Measurements from ENCODE around the gene CDK5R1.
"Not testable (repeated sequence)": the region's sequence is repeated elsewhere in the genome, so short reads cannot be mapped to it uniquely, and the experiment has no call there.

The CDK5R1 gene

DNA sequence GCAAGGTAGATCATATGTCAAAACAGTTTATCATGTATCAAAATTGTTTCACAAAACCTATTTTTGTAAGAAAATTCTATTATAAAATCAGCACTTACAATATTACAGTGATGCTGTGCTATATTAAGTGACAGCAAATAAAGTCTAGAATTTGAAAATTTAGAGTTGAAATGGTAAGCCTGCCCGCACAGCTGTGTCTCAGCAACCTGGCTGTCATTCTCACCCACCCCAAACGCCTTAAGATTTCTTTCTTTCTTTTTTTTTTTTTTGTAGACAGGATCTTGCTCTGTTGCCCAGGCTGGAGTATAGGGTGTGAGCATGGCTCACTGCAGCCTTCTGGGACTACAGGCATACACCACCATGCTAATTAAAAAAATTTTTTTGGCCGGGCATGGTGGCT lies 26.8 kb downstream of the CDK5R1 start:
- no peak for DNase-seq (ENCODE audit: low read depth, low spot score)

DNA sequence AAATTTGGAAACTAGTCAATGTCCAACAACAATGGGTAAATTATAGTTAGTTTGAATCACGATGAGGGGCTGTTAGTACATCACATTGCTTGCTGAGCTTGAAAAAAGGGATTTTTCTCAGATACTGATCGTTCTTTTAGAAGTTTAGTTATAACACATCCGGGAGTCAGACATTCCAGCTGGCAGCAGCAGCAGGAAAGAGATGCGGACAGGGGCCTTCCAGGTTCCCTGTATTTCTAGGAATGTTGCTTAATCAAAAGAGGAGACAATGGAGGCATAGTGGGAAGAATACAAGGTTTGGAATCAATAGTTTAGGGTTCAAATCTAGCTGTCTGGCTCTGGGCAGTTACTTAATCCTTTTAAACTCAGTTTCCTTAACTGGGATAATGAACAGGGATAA lies 27.8 kb downstream of the CDK5R1 start:
- DNase-seq (ENCODE audit: low read depth, low spot score), result no peak
- H3K27ac ChIP-seq, result no peak overlapping the region

More for the DNA sequence above, 26.8 kb downstream of the CDK5R1 start:
- no peak overlapping the region for H3K27ac ChIP-seq

- H3K27ac ChIP-seq, result no peak overlapping the region
- no peak for DNase-seq (ENCODE audit: low read depth, low spot score)
These were observed 29.0 kb downstream of the CDK5R1 start for GRCh38 chr17:32515677-32516383.

- H3K27ac ChIP-seq, result no peak overlapping the region
- DNase-seq (ENCODE audit: low read depth, low spot score), result no peak
These were observed 29.7 kb downstream of the CDK5R1 start for GRCh38 chr17:32516450-32516849.

- DNase-seq (ENCODE audit: low read depth, low spot score), result no peak
- H3K27ac ChIP-seq, result no peak overlapping the region
These were observed 30.3 kb downstream of the CDK5R1 start for GRCh38 chr17:32516940-32517701.

DNA sequence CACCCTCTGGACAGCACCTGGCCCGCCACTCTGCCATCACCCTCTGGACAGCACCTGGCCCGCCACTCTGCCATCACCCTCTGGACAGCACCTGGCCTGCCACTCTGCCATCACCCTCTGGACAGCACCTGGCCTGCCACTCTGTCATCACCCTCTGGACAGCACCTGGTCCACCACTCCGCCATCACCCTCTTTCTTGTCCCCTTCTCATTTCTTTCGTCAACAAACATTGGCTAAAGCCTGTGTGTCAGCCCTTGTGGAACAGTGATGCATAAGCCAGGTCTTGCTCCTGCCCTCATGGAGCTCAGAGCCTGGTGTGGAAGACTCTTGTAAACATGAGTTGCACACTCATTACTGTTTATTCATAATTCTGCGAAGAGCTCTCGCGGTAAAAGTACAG lies 31.2 kb downstream of the CDK5R1 start:
- no peak overlapping the region for H3K27ac ChIP-seq
- DNase-seq (ENCODE audit: low read depth, low spot score), result no peak

GRCh38 chr17:32518646-32519227 lies 31.9 kb downstream of the CDK5R1 start:
- H3K27ac ChIP-seq, result peak overlapping the region; percentile 82
- DNase-seq (ENCODE audit: low read depth, low spot score), result no peak

- peak overlapping the region; percentile 82 for H3K27ac ChIP-seq
- no peak for DNase-seq (ENCODE audit: low read depth, low spot score)
These were observed 32.7 kb downstream of the CDK5R1 start for GRCh38 chr17:32519228-32520103.

GRCh38 chr17:32520104-32520701 lies 33.4 kb downstream of the CDK5R1 start:
- peak overlapping the region; percentile 82 for H3K27ac ChIP-seq
- DNase-seq (ENCODE audit: low read depth, low spot score), result no peak

- no peak for DNase-seq (ENCODE audit: low read depth, low spot score)
- H3K27ac ChIP-seq, result peak overlapping the region; percentile 82
These were observed 34.1 kb downstream of the CDK5R1 start for GRCh38 chr17:32520737-32521404.

- no peak for DNase-seq (ENCODE audit: low read depth, low spot score)
These were observed 36.4 kb downstream of the CDK5R1 start for GRCh38 chr17:32523017-32523680.

DNA sequence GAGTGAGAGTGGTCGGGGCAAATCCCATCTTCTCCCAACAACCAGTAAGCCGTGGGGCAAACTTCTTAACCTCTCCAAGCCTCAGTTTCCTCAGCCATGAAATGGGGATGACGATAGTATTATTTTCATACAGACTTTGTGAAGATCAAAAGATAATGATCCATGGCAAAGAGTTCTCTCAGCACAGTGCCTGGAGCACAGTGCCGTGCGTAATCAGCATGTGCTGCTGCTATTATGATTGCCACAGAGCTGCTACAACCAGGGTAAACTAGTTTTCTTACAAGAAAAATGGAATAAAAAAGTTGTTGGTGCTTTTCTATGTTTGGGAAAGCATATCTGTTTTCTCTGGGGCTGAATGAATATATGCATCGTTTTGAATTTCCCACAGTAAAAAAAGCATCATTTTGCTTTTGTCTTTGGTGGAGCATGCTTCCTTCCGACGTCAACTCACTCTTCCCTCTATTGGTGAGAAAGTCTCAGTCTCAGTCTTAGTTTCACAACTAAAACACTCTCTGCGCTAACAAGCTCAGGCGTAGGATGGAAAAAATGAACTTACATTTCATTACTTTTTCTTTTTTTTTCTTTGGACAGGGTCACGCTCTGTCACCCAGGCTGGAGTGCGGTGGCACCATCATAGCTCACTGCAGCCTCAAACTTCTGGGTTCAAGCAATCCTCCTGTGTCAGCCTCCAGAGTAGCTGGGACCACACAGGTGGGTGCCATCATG lies 37.2 kb downstream of the CDK5R1 start:
- no peak for DNase-seq (ENCODE audit: low read depth, low spot score)
- no peak overlapping the region for H3K27ac ChIP-seq

More at GRCh38 chr17:32523017-32523680, 36.4 kb downstream of the CDK5R1 start:
- H3K27ac ChIP-seq, result no peak overlapping the region

DNA sequence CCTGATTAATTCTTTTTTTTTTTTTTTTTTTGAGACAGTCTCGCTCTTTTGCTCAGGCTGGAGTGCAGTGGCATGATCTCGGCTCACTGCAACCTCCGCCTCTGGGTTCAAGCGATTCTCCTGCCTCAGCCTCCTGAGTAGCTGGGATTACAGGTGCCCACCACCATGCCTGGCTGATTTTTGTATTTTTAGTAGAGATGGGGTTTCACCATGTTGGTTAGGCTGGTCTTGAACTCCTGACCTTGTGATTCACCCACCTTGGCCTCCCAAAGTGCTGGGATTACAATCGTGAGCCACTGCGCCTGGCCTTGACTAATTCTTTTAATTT lies 37.7 kb downstream of the CDK5R1 start:
- not testable (repeated sequence) for DNase-seq (ENCODE audit: low read depth, low spot score); H3K27ac ChIP-seq

DNA sequence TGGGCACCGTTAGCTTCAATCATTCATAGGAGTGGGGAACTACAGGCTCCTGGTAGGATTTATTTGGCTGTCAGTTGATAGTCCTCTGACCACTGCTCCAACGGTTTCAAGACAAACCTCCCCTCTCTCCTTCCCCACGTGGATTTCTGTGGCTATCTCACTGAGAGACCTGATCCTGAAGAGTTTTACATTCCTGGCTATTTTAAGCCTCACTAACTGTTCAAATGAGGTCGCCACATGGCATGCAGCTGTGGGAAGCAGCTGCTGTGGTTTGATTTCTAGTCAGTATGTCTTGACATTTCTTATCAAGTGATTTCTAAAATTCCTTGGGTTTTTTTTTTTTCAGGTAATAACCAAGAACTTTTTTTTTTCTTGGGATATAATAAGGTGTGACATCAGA lies 38.3 kb downstream of the CDK5R1 start:
- no peak overlapping the region for H3K27ac ChIP-seq
- no peak for DNase-seq (ENCODE audit: low read depth, low spot score)

GRCh38 chr17:32527146-32527545 lies 40.4 kb downstream of the CDK5R1 start:
- no peak for DNase-seq (ENCODE audit: low read depth, low spot score)
- no peak overlapping the region for H3K27ac ChIP-seq

- H3K27ac ChIP-seq, result no peak overlapping the region
- DNase-seq (ENCODE audit: low read depth, low spot score), result no peak
These were observed 42.0 kb downstream of the CDK5R1 start for GRCh38 chr17:32528825-32529224.

DNA sequence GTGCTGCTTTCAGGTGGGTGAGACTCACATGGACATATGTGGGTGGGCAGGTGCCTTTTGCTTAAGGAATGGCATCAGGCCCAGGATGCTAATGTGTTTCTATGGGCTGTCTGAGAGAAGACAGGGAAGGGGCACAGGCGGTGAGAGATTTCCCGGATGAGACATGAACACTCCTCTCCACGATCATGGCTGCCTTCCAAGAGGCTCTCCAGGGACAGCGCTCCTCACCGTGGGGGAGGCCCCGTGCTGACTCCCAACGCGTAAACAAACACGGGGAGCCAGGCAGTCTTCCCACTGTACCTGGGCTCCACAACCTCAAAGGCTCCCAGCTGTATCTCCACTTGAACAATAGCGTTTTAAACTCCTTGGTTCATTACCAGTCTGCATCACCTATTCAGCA lies 42.8 kb downstream of the CDK5R1 start:
- no peak overlapping the region for H3K27ac ChIP-seq
- no peak for DNase-seq (ENCODE audit: low read depth, low spot score)

- H3K27ac ChIP-seq, result no peak overlapping the region
- DNase-seq (ENCODE audit: low read depth, low spot score), result no peak
These were observed 46.5 kb downstream of the CDK5R1 start for GRCh38 chr17:32533296-32533695.
